Fibroblast of lung (primary cell): ENCODE results near the gene TPSG1.

Source experiments
- CTCF ChIP-seq, 2 donors: IDR thresholded peaks in 1 of 2; conservative IDR thresholded peaks in 1 of 2; 1 replicate in 1 of 2; 2 replicates in 1 of 2; pipeline ENCODE4 v1.5.1; 2011 to 2012; ENCODE audit warnings: low read length in 2 of 2, control low read depth in 1 of 2, inconsistent platforms in 1 of 2, low read depth in 1 of 2, mild to moderate bottlenecking in 1 of 2
- EZH2 ChIP-seq: IDR thresholded peaks from 2 replicates; pipeline ENCODE4 v1.5.1; 2012; ENCODE audit warnings: low read length, control low read depth, mild to moderate bottlenecking; ENCODE audit errors: missing control alignments

GRCh38 chr16:1237990-1238389 lies 12.9 kb upstream of the TPSG1 start:
- no peak for TF ChIP-seq CTCF (conservative IDR thresholded peaks at IDR 0.05 in 1 of 2, IDR thresholded peaks at IDR 0.05 in 1 of 2; ENCODE audit: low read depth in 1 of 2, low read length in 2 of 2)
- TF ChIP-seq EZH2, result no peak
